Activated naive CD4-positive, alpha-beta T cell treated with anti-CD3 and anti-CD28 coated beads, Interleukin-2, amount 50 U/mL, for 72 hours (primary cell): Measurements from ENCODE around the gene DROSHA. TPM values are rescaled to one million over a fixed set of nuclear protein-coding genes. Genes with fewer than 3 reads are reported as not detected.
A peak's percentile ranks its signal among the peaks of the same experiment; 100 is the strongest.
"Not testable (repeated sequence)": the region's sequence is repeated elsewhere in the genome, so short reads cannot be mapped to it uniquely, and the experiment has no call there.

ENCODE experiments used
- ATAC-seq, 2 donors: fragments of 150-1000 bp; cut with Tn5 transposase; 2 replicates each; pipeline ENCODE4 v1.10.0; 2021; ENCODE audit warnings: mild to moderate bottlenecking in 2 of 2, moderate library complexity in 2 of 2
- DNase-seq, 2 donors: peaks; one replicate each; pipeline ENCODE4 v3.0.0; 2021 to 2022; ENCODE audit warnings: low spot score in 2 of 2
- H3K27ac Mint-ChIP-seq, 2 donors: one replicate each; pipeline ENCODE4 v1.8.0; 2022; ENCODE audit warnings: mild to moderate bottlenecking in 2 of 2, mixed read lengths in 2 of 2
- H3K36me3 Mint-ChIP-seq, 2 donors: one replicate each; pipeline ENCODE4 v1.8.0; 2022; ENCODE audit warnings: mixed read lengths in 2 of 2
- H3K9me3 Mint-ChIP-seq, 2 donors: one replicate each; pipeline ENCODE4 v1.8.0; 2022; ENCODE audit warnings: mixed read lengths in 2 of 2
- total RNA-seq, 2 donors: library from RNA; stranded (reverse); gene quantifications; one replicate each; pipeline ENCODE4 v1.2.3, GENCODE V29; 2022

Gene DROSHA, protein sequence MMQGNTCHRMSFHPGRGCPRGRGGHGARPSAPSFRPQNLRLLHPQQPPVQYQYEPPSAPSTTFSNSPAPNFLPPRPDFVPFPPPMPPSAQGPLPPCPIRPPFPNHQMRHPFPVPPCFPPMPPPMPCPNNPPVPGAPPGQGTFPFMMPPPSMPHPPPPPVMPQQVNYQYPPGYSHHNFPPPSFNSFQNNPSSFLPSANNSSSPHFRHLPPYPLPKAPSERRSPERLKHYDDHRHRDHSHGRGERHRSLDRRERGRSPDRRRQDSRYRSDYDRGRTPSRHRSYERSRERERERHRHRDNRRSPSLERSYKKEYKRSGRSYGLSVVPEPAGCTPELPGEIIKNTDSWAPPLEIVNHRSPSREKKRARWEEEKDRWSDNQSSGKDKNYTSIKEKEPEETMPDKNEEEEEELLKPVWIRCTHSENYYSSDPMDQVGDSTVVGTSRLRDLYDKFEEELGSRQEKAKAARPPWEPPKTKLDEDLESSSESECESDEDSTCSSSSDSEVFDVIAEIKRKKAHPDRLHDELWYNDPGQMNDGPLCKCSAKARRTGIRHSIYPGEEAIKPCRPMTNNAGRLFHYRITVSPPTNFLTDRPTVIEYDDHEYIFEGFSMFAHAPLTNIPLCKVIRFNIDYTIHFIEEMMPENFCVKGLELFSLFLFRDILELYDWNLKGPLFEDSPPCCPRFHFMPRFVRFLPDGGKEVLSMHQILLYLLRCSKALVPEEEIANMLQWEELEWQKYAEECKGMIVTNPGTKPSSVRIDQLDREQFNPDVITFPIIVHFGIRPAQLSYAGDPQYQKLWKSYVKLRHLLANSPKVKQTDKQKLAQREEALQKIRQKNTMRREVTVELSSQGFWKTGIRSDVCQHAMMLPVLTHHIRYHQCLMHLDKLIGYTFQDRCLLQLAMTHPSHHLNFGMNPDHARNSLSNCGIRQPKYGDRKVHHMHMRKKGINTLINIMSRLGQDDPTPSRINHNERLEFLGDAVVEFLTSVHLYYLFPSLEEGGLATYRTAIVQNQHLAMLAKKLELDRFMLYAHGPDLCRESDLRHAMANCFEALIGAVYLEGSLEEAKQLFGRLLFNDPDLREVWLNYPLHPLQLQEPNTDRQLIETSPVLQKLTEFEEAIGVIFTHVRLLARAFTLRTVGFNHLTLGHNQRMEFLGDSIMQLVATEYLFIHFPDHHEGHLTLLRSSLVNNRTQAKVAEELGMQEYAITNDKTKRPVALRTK (N-terminal part only)
- total RNA-seq = 10 to 100 TPM; 77.6 to 80.4 TPM

- peak within 1 kb of the TSS; percentile 93 to 98 for H3K27ac Mint-ChIP-seq
- ATAC-seq = peak; percentile 98
Observed at GRCh38 chr5:31531888-31532547, at the start of gene DROSHA, which contains the start of gene C5orf22. DROSHA (minus strand) TSS chr5:31532093; CDS start chr5:31529059, 3,034 bp downstream. C5orf22 (plus strand) TSS chr5:31532301; CDS start chr5:31532393, 92 bp downstream.

DNA sequence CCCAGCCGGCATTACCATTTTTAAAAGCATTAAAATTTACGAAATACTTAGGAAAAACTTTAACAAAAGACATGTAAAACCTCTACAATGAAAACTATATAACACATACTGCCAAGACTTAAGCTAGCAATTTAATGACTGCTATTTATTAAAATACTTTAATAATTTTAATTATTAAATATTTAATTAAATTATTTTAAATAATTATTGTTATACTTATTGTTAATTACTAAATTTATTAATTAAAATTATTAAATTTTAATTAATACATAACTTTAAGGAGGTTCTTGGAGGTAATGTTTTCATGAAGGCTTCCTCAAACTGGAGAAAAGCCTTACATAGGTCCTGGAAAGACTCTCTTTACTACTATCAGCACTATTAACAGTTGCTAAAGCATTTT lies 47.7 kb upstream of the DROSHA start:
- ATAC-seq (no peak), DNase-seq (no peak)
- Mint-ChIP-seq H3K27ac (no peak overlapping the region), H3K9me3 (no peaks in the 10 kb centered on the region), H3K36me3 (no peaks in the 10 kb centered on the region)

More at GRCh38 chr5:31531888-31532547, at the start of gene DROSHA, which contains the start of gene C5orf22:
- peak; percentile 85 to 92 for DNase-seq
- Mint-ChIP-seq H3K9me3 (no peaks in the 10 kb centered on the region), H3K36me3 (peaks cover 42 to 44% of the 10 kb centered on the region in 2 donors)

DNA sequence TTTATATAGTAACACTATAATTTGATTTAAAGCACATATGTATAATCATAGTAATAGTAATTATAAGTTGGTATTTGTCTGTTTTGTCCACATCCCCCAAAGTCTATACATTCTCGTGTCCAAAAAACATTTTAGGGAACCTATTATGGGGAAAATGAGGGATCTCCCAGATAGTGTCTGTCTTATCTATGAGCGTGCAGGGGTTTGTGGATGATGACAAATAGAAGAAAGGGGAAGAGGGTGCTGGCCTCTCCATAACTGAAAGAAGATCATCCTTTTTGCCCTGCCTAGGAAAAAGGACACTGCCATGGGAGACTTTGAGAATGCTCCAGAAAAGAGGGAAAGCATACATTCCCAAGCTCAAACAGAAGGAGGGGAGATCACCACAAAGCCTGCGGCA lies 45.5 kb upstream of the DROSHA start:
- no peaks in the 10 kb centered on the region for H3K9me3 Mint-ChIP-seq
- H3K27ac Mint-ChIP-seq = no peak overlapping the region
- ATAC-seq (no peak), DNase-seq (no peak)
- no peaks in the 10 kb centered on the region for H3K36me3 Mint-ChIP-seq

- Mint-ChIP-seq H3K27ac (no peak overlapping the region), H3K36me3 (no peaks in the 10 kb centered on the region), H3K9me3 (no peaks in the 10 kb centered on the region)
- no peak for DNase-seq
- no peak for ATAC-seq
Observed at GRCh38 chr5:31574772-31575171, 42.9 kb upstream of the DROSHA start.

DNA sequence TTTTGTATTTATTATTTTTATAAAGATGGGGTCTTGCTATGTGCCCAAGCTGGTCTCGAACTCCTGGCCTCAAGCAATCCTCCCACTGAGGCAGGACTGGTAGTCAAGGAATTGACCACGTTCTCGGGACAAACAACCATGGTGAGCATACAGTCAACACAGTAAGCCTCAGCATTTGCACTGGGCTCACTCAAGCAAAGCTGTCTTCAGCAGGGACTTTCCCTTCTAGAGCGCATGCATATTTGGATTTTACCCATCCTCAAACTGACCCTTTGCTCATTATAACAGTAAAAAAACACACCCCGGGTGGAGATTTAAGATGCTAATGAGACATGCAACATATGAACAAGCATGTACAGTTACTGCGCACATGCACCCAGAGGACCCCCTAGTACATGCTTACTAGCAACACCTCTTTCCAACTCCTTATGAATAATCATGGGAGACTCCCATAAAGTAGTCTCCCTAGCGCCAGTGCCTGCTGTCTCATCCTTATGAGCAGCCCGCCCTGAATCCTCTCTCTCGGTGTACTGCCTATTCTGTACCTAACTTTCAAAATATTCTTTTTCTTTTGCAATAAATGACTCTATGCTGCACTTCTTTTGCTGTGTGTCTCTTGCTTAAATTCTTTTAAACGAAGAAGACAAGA lies 41.7 kb upstream of the DROSHA start:
- no peak for DNase-seq

DNA sequence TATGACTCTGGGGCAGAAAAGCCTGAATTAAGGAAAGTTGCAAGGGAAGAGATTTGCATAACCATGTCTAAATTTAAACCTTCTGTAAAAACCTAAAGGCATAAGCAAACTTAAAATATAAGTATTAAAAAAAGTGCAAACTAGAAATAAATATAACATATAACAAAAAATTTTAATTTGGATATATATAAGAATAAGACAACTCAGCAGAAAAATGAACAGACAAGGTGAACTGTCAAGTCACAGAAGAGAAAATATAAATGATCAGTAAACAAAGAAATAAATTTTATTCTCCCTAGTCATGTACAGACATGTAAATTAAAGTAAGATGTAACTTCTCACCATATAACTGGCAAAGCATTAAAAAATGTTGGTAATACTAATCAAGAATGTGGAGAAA lies 37.2 kb upstream of the DROSHA start:
- no peak for DNase-seq
- no peak overlapping the region for H3K27ac Mint-ChIP-seq
- ATAC-seq = no peak
- H3K9me3 Mint-ChIP-seq = peaks cover 4 to 16% of the 10 kb centered on the region in 2 donors
- H3K36me3 Mint-ChIP-seq = peaks cover 4 to 19% of the 10 kb centered on the region in 2 donors

More for the DNA sequence above, 41.7 kb upstream of the DROSHA start:
- no peak for ATAC-seq
- no peaks in the 10 kb centered on the region for H3K36me3 Mint-ChIP-seq
- H3K27ac Mint-ChIP-seq = no peak overlapping the region
- no peaks in the 10 kb centered on the region for H3K9me3 Mint-ChIP-seq

GRCh38 chr5:31568302-31568835 lies 36.5 kb upstream of the DROSHA start:
- peaks cover 4 to 19% of the 10 kb centered on the region in 2 donors for H3K36me3 Mint-ChIP-seq
- peaks cover 4 to 16% of the 10 kb centered on the region in 2 donors for H3K9me3 Mint-ChIP-seq
- ATAC-seq (no peak), DNase-seq (no peak)
- H3K27ac Mint-ChIP-seq = no peak overlapping the region

- ATAC-seq, DNase-seq, H3K27ac Mint-ChIP-seq: not testable (repeated sequence)
- H3K9me3 Mint-ChIP-seq = peaks cover 4 to 16% of the 10 kb centered on the region in 2 donors
- H3K36me3 Mint-ChIP-seq = peaks cover 4 to 19% of the 10 kb centered on the region in 2 donors
Observed at GRCh38 chr5:31566362-31566761, 34.5 kb upstream of the DROSHA start.

- H3K36me3 Mint-ChIP-seq = peaks cover 6 to 22% of the 10 kb centered on the region in 2 donors
- no peak for DNase-seq
- peaks cover 4 to 16% of the 10 kb centered on the region in 2 donors for H3K9me3 Mint-ChIP-seq
- no peak overlapping the region for H3K27ac Mint-ChIP-seq
- no peak for ATAC-seq
Observed at GRCh38 chr5:31563216-31563615, 31.3 kb upstream of the DROSHA start.

DNA sequence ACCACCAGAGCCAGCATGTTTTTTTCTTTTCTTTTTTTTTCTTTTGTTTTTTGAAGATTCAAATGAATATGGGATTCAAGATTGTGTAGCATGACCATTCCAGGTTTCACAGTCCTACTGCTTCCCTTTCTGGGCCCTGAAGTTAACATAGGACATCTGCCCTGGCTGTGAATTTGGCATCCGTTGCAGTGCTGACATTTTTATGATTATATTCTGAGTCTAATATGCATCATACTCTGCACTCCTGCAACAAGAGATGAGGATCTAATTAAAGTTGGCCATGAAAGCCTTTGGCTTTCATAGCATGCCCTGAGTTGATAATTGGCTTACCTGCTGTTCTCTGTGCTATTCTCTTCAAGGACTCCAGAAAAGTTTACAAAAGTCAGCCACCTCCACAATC lies 30.1 kb upstream of the DROSHA start:
- H3K36me3 Mint-ChIP-seq = peaks cover 12 to 35% of the 10 kb centered on the region in 2 donors
- ATAC-seq = no peak
- no peak for DNase-seq
- no peak overlapping the region for H3K27ac Mint-ChIP-seq
- peaks cover 4 to 16% of the 10 kb centered on the region in 2 donors for H3K9me3 Mint-ChIP-seq

- Mint-ChIP-seq H3K36me3 (peaks cover 17 to 30% of the 10 kb centered on the region in 2 donors), H3K9me3 (peaks cover 3 to 7% of the 10 kb centered on the region in 2 donors), H3K27ac (no peak overlapping the region)
- ATAC-seq = no peak
- no peak for DNase-seq
Observed at GRCh38 chr5:31559942-31560341, 28.0 kb upstream of the DROSHA start.

GRCh38 chr5:31556461-31556860 lies 24.6 kb upstream of the DROSHA start:
- Mint-ChIP-seq H3K27ac (no peak overlapping the region), H3K36me3 (peaks cover 27 to 44% of the 10 kb centered on the region in 2 donors), H3K9me3 (peaks cover 0 to 4% of the 10 kb centered on the region in 2 donors)
- DNase-seq (no peak), ATAC-seq (no peak)

GRCh38 chr5:31554552-31554951 lies 22.7 kb upstream of the DROSHA start:
- H3K9me3 Mint-ChIP-seq = peaks cover 0 to 4% of the 10 kb centered on the region in 2 donors

GRCh38 chr5:31553863-31554262 lies 22.0 kb upstream of the DROSHA start:
- H3K9me3 Mint-ChIP-seq = peaks cover 0 to 4% of the 10 kb centered on the region in 2 donors
- peaks cover 27 to 44% of the 10 kb centered on the region in 2 donors for H3K36me3 Mint-ChIP-seq
- ATAC-seq (no peak), DNase-seq (no peak)
- peak overlapping the region; percentile 19 to 24 for H3K27ac Mint-ChIP-seq

More at GRCh38 chr5:31554552-31554951, 22.7 kb upstream of the DROSHA start:
- DNase-seq (no peak), ATAC-seq (no peak)
- Mint-ChIP-seq H3K27ac (no peak overlapping the region), H3K36me3 (peaks cover 27 to 44% of the 10 kb centered on the region in 2 donors)

GRCh38 chr5:31551878-31552277 lies 20.0 kb upstream of the DROSHA start:
- Mint-ChIP-seq H3K36me3 (peaks cover 33 to 48% of the 10 kb centered on the region in 2 donors), H3K27ac (no peak overlapping the region), H3K9me3 (peaks cover 0 to 4% of the 10 kb centered on the region in 2 donors)
- DNase-seq = no peak
- no peak for ATAC-seq
